Dermis microvascular lymphatic vessel endothelial cell (primary cell): ENCODE data around the gene DHX16. TPM values are rescaled to one million over a fixed set of nuclear protein-coding genes. Genes with fewer than 3 reads are reported as not detected.

Source experiments
- DNase-seq, 2 donors: peaks; one replicate each; pipeline versions ENCODE4 v3.0.0 to v3.0.0-alpha.2; 2010; ENCODE audit warnings: low read depth in 2 of 2
- total RNA-seq: library from RNA; depleted of rRNA; stranded (reverse); fragments of >200 nt; gene quantifications from 2 replicates; pipeline ENCODE4 v1.2.1, GENCODE V29; 2014

The DHX16 gene
- total RNA-seq, 1 donor from 2014 or later: 30.3 TPM

GRCh38 chr6:30696432-30696831 is 23.6 kb upstream of the DHX16 start:
- no peak for DNase-seq

- no peak for DNase-seq
Measured at GRCh38 chr6:30691208-30691847, 18.5 kb upstream of the DHX16 start.

- peak; percentile 59 to 83 for DNase-seq
Measured at GRCh38 chr6:30690403-30691207, 17.8 kb upstream of the DHX16 start, which contains the start of gene NRM. Gene NRM, minus strand, starts transcription at chr6:30690984. Its CDS starts 10 bp downstream, at chr6:30690974.

DNA sequence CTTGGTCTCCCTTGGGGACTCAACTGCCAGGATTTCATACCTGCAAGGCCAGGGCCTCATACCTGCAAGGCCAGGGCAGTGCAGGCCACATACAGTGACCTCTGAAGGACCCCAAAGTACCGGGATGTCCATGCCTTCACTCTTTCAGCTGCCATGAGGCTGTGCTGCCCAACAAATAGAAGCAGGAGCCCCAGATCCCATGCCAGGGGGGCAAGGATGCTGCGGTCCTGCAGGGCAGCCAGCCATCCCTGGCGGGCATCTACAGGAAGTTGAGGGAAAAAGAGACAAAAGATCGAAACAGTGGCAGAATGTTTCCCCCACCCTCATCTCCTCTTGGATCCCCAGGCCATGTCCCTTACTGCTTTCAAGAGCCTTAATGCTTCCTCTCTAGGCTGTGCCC is 17.2 kb upstream of the DHX16 start:
- no peak for DNase-seq

DNA sequence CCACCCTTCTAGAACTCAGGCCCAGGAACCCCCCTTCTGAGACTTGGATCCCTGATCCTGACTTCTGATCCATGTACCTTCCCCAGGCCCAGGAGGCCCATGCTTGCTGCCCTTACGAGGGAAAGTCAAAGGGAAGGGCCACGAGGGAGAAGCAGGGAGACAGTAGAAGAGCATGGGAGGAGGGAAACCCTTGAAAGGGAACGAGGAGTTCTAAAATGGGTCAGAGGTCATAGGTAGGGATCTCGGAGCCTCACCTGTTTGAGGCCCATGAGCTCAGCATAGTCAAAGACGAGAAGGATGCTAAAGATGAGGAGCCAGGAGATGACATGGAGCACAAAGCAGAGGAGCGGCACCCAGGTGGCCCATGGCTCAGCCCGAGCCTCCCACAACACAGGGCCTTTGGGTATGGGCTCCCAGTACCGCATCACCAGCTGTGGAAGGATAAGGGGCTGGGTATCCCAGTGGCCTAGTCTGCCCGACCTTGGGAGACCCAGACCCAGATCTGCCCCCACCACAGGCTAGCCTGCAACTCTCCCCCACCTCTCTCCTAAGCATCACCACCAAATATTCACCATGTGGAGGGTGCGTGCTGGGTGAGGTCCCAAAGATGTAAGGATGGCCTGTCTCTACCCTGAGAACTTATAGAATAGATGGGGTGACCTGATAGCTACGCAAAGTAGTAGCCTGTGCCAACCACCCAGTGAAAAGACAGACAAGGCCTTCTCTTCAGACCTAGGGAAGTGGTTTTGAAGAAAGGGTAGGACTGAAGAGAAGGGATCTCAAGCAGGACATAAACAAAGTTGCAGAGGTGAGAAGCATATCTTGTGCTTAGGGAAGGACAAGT is 16.4 kb upstream of the DHX16 start:
- DNase-seq: no peak

- DNase-seq: no peak
Measured at GRCh38 chr6:30688569-30688968, 15.8 kb upstream of the DHX16 start.

DNA sequence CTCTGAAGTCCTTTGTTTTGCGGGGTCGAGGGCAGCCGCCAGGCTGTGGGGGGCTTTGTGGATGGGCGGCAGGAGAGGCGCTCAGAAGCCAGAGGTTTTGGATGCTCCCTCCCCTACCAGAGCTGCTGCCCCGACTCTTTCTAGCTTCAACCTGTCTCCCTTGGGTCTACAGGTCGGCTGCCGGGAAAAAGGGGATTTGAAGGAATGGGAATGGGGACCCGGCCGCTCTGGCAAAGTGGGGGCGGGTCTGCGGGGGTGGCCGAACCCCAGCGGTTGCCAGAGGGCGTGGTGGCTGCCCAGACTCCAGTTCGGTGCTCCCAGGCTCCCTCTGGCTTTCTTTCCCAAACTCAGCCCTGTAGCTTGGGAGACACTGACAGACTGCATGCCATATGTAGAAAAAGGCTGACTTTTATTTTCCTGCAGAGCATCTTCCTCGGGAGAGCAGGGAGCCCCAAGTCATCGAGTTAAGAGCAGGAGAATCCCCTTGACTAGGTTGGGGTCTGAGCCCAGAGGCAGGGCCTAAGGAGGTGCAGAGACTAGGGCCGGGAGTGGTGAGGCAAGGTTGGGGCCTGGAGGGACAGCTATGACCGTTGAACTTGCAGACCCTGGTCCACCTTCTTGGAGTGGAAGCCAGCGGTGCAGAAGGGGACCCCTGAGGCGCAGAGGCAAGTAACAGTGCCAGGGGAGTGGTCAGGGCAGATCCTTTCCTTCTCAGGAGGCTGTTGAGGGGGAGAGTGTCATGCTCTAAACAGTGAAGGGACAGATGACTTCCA is 15.0 kb upstream of the DHX16 start:
- peak in 1 of 2 donors; percentile 30 for DNase-seq

- DNase-seq: peak; percentile 72 to 96
Measured at GRCh38 chr6:30686908-30687658, 14.3 kb upstream of the DHX16 start.

- DNase-seq: peak in 1 of 2 donors; percentile 74
Measured at GRCh38 chr6:30686009-30686907, 13.5 kb upstream of the DHX16 start, which contains the start of gene PPP1R18. Gene PPP1R18, minus strand, starts transcription at chr6:30686645. Its CDS starts 627 bp downstream, at chr6:30686018.

GRCh38 chr6:30685157-30686008 is 12.6 kb upstream of the DHX16 start:
- peak in 1 of 2 donors; percentile 68 for DNase-seq

DNA sequence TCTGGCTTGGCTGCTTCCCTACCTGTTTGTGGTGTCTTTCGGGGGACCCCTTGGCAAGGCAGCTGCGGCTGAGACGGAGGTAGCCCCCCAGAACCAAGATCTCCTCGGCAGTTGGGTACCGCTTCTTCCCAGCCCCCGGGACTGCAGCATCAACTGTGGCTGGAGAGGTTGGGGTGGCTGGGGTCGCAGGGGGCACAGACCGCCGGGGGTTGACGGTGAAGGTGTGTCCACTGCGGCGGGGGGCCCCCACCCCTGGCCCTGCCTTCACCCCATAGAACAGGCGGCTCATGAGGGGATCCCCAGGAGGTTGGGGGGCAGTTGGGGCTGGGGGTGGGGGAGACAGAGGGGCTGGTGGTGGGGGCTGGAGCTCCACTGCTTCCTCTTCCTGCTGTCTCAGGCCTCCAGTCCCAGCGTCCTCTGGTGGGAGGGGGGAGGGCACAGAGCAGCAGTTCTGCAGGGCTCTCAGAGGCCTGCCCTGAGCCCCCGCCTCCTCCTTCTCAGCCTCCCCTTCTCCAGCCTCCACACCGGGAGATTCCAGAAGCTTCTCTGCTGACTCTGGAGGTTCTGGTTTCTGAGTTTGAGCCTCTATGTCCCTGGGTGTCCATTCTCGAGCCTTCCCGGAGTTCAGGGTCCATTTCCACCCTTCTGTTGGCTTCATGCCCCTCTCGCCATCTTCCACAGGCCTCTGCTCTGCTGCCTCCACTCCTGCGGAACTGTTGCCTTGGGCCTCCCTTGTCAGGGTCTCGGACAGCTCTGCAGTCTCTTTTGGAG is 11.8 kb upstream of the DHX16 start:
- DNase-seq: peak in 1 of 2 donors; percentile 66

GRCh38 chr6:30683980-30684338 is 11.2 kb upstream of the DHX16 start:
- DNase-seq: no peak

- peak in 1 of 2 donors; percentile 51 for DNase-seq
Measured at GRCh38 chr6:30683183-30683979, 10.6 kb upstream of the DHX16 start.

- DNase-seq: peak; percentile 79 to 92
Measured at GRCh38 chr6:30682143-30683117, 9.6 kb upstream of the DHX16 start.

DNA sequence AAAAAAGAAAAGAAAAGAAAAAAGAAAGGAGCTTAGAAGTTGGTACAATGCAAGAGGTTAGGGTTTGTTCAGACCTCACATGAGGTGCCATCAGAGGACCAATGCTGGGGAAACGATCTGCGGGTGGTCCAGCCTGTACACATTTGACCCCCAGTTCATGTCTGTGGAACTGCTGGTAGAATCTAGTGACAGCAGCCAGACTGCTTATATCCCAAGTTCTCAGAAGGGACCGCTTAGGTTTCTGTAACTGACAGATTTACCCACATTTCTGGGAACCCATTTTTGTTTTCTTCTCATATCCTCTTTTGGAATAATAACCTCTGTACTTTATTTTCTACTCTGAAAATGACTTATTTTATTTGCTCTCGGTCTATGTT is 8.9 kb upstream of the DHX16 start:
- no peak for DNase-seq
